ENCODE data around the gene BTBD16. TPM values are rescaled to one million over a fixed set of nuclear protein-coding genes. Genes with fewer than 3 reads are reported as not detected.

BTBD16 gene
- total RNA-seq, 1 experiment from 2014 or later, result not detected

- Histone ChIP-seq H2AFZ (ENCODE audit: low read length) (no peak overlapping the region), H3K4me2 (ENCODE audit: insufficient read depth, insufficient read length, low read length) (no peak overlapping the region), H2BK12ac (ENCODE audit: insufficient read length, low read depth, low read length) (no peak overlapping the region), H4K8ac (replicated peaks; ENCODE audit: insufficient read length, low read depth, low read length) (no peak overlapping the region), H3K14ac (ENCODE audit: insufficient read depth, low read length) (no peak overlapping the region), H3K4ac (ENCODE audit: low read depth, low read length) (no peak overlapping the region), H3K27me3 (ENCODE audit: insufficient read depth, low read length) (no peaks in the 10 kb centered on the region), H3K23ac (ENCODE audit: insufficient read length, low read depth, low read length) (no peak overlapping the region), H3K79me2 (ENCODE audit: insufficient read depth, low read length) (no peaks in the 10 kb centered on the region), H4K20me1 (ENCODE audit: control insufficient read depth, insufficient read depth, insufficient read length) (no peaks in the 10 kb centered on the region), H2BK120ac (ENCODE audit: low read depth, low read length, poor library complexity, severe bottlenecking) (no peak overlapping the region), H4K91ac (ENCODE audit: insufficient read length, low read depth, low read length) (no peak overlapping the region), H3K18ac (ENCODE audit: insufficient read length, low read depth, low read length) (no peak overlapping the region), H2AK5ac (ENCODE audit: insufficient read length, low read length) (no peak overlapping the region), H3K9me3 (ENCODE audit: control insufficient read depth, low read depth, low read length) (no peaks in the 10 kb centered on the region), H3K23me2 (ENCODE audit: insufficient read length, low read depth, low read length, poor library complexity, severe bottlenecking) (no peaks in the 10 kb centered on the region), H3K56ac (ENCODE audit: insufficient read length, low read depth, low read length) (no peak overlapping the region), H3K9ac (ENCODE audit: extremely low read depth, insufficient read length, low read length) (no peak overlapping the region), H2BK15ac (ENCODE audit: low read depth, low read length) (no peak overlapping the region), H3T11ph (ENCODE audit: low read length) (no peak overlapping the region), H3K27ac (ENCODE audit: insufficient read length, low read depth, low read length) (no peak overlapping the region), H4K5ac (ENCODE audit: insufficient read length, low read depth, low read length) (no peak overlapping the region), H3K4me1 (ENCODE audit: insufficient read depth, low read length) (no peaks in the 10 kb centered on the region), H2BK20ac (ENCODE audit: low read depth, low read length, poor library complexity, severe bottlenecking) (no peak overlapping the region), H3K79me1 (ENCODE audit: insufficient read depth, low read depth, low read length, poor library complexity, severe bottlenecking) (no peaks in the 10 kb centered on the region), H2BK5ac (ENCODE audit: insufficient read length, low read length) (no peak overlapping the region)
- Mint-ChIP-seq H3K27me3 (ENCODE audit: low read depth) (peaks cover 5% of the 10 kb centered on the region), H3K36me3 (ENCODE audit: insufficient read depth in 1 of 3, low read depth in 3 of 3) (peaks cover 2 to 23% (median 3%) of the 10 kb centered on the region in 3 experiments; a peak in 4 of 7 replicates), H3K4me1 (peaks cover 9 to 11% of the 10 kb centered on the region in 2 experiments), H3K9me3 (peaks cover 17 to 25% of the 10 kb centered on the region in 2 experiments), H3K27ac (no peak overlapping the region), H3K4me3 (no peak overlapping the region)
- WGBS (ENCODE audit: extremely low coverage, insufficient read length, low lambda C conversion rate), result no CpG with 5 or more reads among the region's 2 CpGs
- no peak for TF ChIP-seq CTCF (conservative IDR thresholded peaks at IDR 0.05)
- no peak for DNase-seq
These were observed 91.5 kb downstream of the BTBD16 start for GRCh38 chr10:122362621-122363020.
